ENCODE results near the gene RUBCN.

The RUBCN gene

GRCh38 chr3:197736491-197737318 is at the start of gene RUBCN:
Gene RUBCN (minus strand): TSS chr3:197736904. CDS start chr3:197736719, 185 bp downstream.
- peak; percentile 75 for DNase-seq (ENCODE audit: low read depth, low spot score)
- H3K27ac ChIP-seq = peak within 1 kb of the TSS; percentile 70

DNA sequence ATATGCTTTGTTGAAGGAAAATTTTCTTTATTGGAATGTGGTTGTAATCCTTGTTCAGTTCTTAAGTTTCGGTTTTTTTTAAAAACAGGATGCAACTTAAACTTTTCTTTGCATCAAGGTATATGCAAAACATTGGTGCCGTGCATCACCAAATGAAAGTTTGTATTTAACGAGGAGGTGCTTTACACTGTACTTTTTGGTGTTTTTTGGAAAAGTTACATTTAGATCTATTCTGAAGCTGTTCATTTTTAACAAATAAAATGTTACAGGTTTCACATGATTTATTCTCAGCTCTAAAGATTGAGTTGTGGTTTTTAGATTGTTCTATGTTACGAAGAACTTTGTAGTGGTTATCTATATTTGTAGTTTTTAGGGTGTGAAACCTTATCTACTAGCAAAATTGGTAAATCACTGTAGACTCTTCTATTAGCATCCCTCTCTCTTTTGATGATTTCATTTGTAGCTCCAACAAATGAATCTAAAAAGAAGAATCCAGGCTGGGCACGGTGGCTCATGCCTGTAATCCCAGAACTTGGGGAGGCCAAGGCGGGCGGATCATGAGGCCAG is 47.4 kb upstream of the RUBCN start:
- H3K27ac ChIP-seq = no peak overlapping the region
- DNase-seq (ENCODE audit: low read depth, low spot score) = no peak

DNA sequence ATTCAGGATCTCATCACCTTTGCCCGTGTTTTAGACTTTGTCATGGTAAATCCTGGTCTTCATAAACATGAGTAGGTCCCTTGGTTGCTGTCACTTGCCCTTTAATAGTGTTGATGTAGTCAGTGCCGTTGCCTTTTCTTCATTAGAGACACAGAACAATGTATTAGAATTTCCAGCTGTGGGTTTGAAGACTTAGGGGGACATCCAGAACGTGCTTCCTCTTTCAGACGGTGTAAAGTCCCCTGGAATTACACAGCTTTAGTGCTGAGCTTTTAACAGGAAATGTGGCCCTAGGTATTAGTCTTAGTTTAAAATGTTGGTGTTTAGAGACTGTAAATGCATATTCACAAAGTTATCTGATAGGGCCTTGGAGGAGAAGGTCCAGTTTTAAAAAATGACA is 45.5 kb upstream of the RUBCN start:
- no peak overlapping the region for H3K27ac ChIP-seq
- DNase-seq (ENCODE audit: low read depth, low spot score) = no peak

GRCh38 chr3:197775317-197775716 is 38.6 kb upstream of the RUBCN start:
- H3K27ac ChIP-seq = no peak overlapping the region
- no peak for DNase-seq (ENCODE audit: low read depth, low spot score)

GRCh38 chr3:197761784-197762183 is 25.1 kb upstream of the RUBCN start:
- H3K27ac ChIP-seq = no peak overlapping the region

GRCh38 chr3:197758512-197758911 is 21.8 kb upstream of the RUBCN start:
- DNase-seq (ENCODE audit: low read depth, low spot score) = no peak

More at GRCh38 chr3:197761784-197762183, 25.1 kb upstream of the RUBCN start:
- DNase-seq (ENCODE audit: low read depth, low spot score) = no peak

DNA sequence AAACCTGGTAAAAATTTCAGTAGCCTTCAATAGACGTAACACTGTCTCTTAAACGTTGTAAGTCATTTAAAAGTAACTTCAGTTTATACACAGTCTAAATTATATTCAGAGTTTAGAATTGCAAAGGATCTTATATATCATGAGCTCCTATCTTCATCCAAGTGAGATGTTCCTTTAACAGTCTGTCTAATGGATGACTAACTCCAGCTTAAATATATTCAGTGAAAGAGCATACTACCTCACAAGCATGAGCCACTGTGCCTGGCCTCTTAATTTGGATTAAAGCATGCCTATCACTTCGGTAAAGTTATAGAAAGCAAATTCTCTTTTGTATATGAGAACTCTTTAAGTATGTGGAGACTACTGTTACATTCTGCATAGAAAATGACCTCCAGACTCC is 20.0 kb upstream of the RUBCN start:
- H3K27ac ChIP-seq = no peak overlapping the region
- DNase-seq (ENCODE audit: low read depth, low spot score) = no peak

More at GRCh38 chr3:197758512-197758911, 21.8 kb upstream of the RUBCN start:
- H3K27ac ChIP-seq = no peak overlapping the region

DNA sequence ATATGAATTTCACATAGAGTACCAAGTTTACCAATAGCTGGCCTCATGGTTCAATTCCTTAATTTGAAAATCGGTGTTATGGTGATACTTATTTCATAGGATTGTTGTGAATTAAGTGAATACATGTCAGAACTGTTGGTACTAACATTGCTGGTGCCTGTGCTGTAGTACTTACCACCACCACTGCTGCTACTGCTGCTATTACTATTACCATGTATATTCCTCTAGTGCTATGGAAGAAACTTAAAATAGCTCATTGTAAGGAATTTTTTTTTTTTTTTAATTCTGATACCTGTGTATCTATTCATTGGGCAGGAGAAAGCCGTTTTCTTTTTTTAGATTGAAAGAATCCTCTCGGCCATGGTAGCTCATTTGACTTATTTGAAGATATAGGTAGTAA is 16.6 kb upstream of the RUBCN start:
- no peak for DNase-seq (ENCODE audit: low read depth, low spot score)

DNA sequence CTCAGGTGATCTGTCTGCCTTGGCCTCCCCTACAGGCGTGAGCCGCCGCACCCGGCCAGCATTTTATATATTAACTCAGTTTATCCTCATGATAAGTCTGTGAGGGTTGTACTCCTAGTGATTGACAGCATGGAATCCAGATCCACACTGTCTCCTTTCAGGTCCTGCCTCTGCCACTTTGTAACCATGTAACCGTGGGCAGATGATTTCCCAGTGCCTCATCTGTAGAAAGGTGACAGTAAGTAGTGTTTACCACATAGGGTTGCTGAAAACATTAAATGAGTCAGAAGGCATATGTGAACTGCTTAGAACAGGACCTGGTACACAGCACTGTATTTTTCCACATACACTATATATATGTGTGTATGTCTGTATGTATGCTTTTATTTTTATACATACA is 15.4 kb upstream of the RUBCN start:
- DNase-seq (ENCODE audit: low read depth, low spot score) = no peak
- no peak overlapping the region for H3K27ac ChIP-seq

More for the DNA sequence above, 16.6 kb upstream of the RUBCN start:
- H3K27ac ChIP-seq = no peak overlapping the region

DNA sequence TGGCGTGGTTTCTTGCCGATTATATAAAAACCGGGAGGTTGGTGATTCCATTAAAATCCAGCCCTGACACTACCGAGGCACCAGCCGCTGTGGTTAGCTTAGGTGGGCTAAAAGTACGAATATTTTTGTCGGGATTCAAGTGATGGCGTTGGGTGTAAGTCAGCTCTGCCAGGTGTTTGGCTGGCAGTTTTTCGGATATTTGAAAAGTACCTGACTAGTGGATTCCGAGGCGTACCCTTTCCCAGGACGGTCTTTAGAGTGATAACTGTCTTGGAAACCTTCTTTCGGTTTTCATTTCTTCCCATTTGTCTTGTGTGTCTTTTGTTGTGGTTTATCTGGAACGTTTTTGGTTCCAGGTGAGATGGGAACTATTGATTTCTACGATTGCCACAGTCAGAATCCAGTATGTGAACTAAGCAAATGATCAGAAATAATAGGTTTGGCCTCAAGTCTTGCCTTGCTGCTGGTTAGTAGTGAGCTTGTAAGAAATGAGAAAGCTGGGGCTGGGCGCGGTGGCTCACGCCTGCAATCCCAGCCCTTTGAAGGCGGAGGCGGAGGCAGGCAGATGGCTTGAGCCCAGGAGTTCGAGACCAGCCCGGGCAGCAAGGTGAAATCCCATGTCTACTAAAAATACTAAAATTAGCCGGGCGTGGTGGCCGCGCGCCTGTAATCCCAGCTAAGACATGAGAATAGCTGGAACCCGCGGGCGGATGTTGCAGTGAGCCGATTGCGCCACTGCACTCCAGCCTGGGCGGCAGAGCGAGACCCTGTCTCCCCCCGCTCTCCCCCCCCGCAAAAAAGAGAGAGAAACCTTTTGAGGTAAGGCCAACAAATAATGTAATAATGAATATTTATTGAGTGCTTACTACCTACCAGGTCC is 14.4 kb upstream of the RUBCN start:
- no peak for DNase-seq (ENCODE audit: low read depth, low spot score)
- H3K27ac ChIP-seq = peak overlapping the region; percentile 87

- peak overlapping the region; percentile 87 for H3K27ac ChIP-seq
- DNase-seq (ENCODE audit: low read depth, low spot score) = no peak
Observed at GRCh38 chr3:197750396-197750831, 13.7 kb upstream of the RUBCN start.

- peak within 1 kb of the TSS; percentile 87 for H3K27ac ChIP-seq
- peak; percentile 27 for DNase-seq (ENCODE audit: low read depth, low spot score)
Observed at GRCh38 chr3:197749601-197750395, 13.1 kb upstream of the RUBCN start, which contains the start of gene FYTTD1. Gene FYTTD1 (plus strand): TSS chr3:197749883. CDS start chr3:197749972, 89 bp downstream.

DNA sequence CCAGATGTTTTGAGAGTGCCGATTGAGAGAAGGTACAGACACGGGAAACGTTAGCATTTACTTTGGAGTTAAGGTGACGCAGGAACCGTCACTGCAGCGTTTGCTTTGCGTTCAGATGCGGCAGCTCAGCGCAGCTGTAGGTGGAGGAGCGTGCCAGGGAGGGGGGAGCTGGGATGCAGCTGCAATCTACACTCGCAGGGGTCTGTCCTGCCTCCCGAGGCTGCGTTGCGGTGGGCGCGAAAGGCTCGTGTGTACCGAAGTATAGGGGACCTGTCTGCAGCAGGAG is 12.6 kb upstream of the RUBCN start:
- H3K27ac ChIP-seq = peak overlapping the region; percentile 87
- no peak for DNase-seq (ENCODE audit: low read depth, low spot score)

DNA sequence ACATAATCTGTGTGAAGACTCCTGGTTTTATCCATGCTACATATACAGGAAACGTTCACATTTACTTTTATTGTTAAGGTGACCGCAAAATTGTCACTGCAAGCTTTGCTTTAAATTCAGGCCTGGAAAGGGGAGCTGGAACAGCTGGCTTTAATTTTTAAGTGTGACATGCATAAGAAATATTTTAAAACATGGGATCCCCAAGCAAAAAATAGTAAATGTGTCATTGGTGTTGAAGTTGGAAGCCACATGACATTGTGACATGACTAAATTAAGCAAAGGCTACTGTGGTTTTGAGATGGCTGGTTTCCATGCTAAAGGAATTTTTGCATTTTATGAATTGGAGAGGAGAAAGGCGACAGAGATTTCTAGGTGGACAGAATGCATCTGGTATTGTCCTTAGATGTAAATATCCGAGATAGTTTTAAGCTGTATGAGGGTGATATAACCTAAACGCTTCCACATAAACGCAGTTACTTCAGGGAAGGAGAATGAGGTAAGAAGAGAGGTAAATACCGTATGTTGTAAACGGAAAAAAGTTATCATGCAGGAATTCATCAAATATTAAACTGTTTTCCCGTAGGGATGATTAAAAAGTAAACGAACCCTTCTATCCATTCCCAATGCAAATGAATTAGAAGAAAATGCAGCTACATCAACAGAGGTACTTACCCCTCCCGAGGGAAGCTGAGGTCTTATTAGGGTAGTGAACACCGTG is 12.1 kb upstream of the RUBCN start:
- DNase-seq (ENCODE audit: low read depth, low spot score) = no peak
- peak overlapping the region; percentile 87 for H3K27ac ChIP-seq

DNA sequence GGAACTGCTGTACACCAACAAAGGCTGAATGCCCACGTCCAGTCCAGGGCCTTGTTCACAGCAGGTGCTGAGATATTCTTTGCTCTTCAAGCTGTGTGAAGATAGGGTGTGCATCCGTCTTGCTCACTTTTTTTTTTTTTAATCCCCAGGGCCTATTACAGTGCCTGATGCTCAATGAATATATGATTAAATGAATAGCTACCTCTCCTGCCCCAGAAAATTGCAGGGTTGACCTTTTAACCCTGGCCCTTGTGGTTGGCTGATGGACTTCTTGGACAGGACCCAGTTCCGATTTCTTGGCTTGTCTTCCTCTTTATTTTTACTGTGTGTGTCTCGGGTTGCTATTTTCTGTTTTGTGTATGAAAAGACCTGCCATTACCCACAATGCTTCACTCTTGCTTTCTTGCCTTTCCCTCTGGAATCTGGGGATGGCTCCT is 10.1 kb upstream of the RUBCN start:
- no peak overlapping the region for H3K27ac ChIP-seq
- DNase-seq (ENCODE audit: low read depth, low spot score) = no peak

DNA sequence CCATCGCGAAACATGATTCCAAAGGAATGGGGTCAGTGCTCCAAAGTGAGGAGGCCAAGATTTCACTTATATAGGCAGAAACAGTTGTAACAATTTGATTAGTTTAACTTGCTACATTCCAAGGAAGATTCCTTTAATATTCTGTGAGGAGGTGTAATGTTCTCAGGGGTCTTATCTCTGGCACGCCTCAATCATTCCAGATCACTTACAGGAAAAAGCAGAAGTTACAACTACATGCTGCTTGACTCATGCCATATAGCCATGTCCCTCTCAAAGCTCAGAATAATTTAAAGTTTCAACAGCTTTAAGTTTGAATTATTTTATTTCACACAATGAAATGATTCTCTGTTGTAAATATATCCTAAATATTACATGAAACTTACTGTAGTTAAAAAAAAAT is 9.5 kb upstream of the RUBCN start:
- H3K27ac ChIP-seq = no peak overlapping the region
- no peak for DNase-seq (ENCODE audit: low read depth, low spot score)

- no peak overlapping the region for H3K27ac ChIP-seq
- DNase-seq (ENCODE audit: low read depth, low spot score) = no peak
Observed at GRCh38 chr3:197742787-197743186, 6.1 kb upstream of the RUBCN start.

- H3K27ac ChIP-seq = peak overlapping the region; percentile 70
Observed at GRCh38 chr3:197737749-197738462, 1.2 kb upstream of the RUBCN start.

DNA sequence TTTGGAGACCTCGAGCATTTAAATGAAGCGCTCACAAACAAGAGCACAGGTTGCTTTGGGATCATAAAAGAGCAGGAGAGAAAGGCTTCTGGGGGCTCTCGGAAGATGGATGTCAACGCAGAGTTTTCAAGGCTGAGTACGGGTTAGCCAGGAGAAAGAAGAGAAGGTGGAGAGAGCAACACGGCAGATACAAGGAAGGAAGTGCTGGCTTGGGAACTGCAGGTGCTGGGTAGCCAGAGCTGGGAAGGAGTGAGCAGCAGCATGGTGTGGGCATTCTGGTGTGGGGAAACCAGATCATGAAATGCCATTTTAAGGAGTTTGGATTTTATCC is 580 bp upstream of the RUBCN start:
- no peak for DNase-seq (ENCODE audit: low read depth, low spot score)
- H3K27ac ChIP-seq = peak overlapping the region; percentile 70

More at GRCh38 chr3:197737749-197738462, 1.2 kb upstream of the RUBCN start:
- no peak for DNase-seq (ENCODE audit: low read depth, low spot score)

All from epithelial cell of prostate (primary cell).